ENCODE results near the gene DBNDD1.

DNA sequence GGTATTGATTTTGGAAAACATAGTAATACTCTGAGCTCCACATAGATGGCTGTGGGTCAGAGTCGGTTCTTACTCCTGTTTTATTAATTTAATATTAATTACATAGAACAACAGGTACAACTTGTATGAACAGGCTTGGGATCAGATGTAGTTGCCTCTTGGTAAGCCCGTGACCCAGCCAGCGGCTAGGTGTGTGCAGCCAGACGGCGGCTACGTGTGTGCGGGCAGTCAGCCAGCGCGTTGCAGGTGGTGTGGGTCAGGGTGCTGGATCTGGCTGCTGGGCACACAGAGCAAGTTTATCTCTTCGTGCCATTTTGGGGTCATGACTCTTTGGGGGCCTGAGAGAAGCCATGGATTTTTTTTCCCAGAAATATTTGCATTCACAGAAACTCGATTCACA lies 30.3 kb downstream of the DBNDD1 start:
- TF ChIP-seq EZH2 (IDR thresholded peaks at IDR 0.05; ENCODE audit: low read depth): no peak
- TF ChIP-seq CTCF (conservative IDR thresholded peaks at IDR 0.05): no peak
